ENCODE results near the gene RAI1.

The RAI1 gene

GRCh38 chr17:17766077-17766743 is 85.0 kb downstream of the RAI1 start:
- H3K27ac ChIP-seq, result no peak overlapping the region
- TF ChIP-seq ZFX (IDR thresholded peaks at IDR 0.05), result no peak

GRCh38 chr17:17766744-17767120 is 85.5 kb downstream of the RAI1 start:
- TF ChIP-seq ZFX (IDR thresholded peaks at IDR 0.05) (no peak), CTCF (conservative IDR thresholded peaks at IDR 0.05) (no peak)

GRCh38 chr17:17767154-17767869 is 86.1 kb downstream of the RAI1 start:
- no peak overlapping the region for H3K27ac ChIP-seq
- TF ChIP-seq CTCF (conservative IDR thresholded peaks at IDR 0.05) (no peak), ZFX (IDR thresholded peaks at IDR 0.05) (no peak)

More at GRCh38 chr17:17766744-17767120, 85.5 kb downstream of the RAI1 start:
- H3K27ac ChIP-seq, result no peak overlapping the region

- no peak overlapping the region for H3K27ac ChIP-seq
- no peak for TF ChIP-seq CTCF (conservative IDR thresholded peaks at IDR 0.05)
Observed at GRCh38 chr17:17767887-17768418, 86.7 kb downstream of the RAI1 start.

GRCh38 chr17:17768424-17769088 is 87.3 kb downstream of the RAI1 start:
- H3K27ac ChIP-seq, result no peak overlapping the region
- TF ChIP-seq CTCF (conservative IDR thresholded peaks at IDR 0.05) (no peak), ZFX (IDR thresholded peaks at IDR 0.05) (no peak)

GRCh38 chr17:17769869-17770631 is 88.8 kb downstream of the RAI1 start:
- TF ChIP-seq ZFX (IDR thresholded peaks at IDR 0.05), result no peak
- TF ChIP-seq CTCF (conservative IDR thresholded peaks at IDR 0.05), result no peak
- no peak overlapping the region for H3K27ac ChIP-seq

DNA sequence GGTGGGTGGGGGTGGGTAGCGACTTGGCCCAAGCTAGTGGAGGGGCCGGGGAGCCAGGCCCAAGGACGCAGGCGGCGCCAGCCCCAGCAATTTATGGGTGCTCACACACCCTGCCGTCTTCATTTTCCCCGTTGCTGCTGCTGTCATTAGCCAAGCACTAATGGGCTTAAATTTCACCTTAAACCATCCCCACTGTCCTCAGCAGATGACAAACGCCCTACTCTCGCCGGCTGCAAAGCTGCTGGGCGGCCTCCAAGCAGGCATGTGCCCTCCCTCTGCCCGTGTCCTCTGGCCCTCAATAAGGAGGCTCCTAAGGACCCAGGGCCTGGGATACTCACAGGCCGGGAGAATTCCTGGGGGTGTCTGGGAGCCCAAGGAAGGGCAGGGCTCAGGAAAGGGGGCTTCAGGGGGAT is 89.4 kb downstream of the RAI1 start:
- H3K27ac ChIP-seq, result no peak overlapping the region
- TF ChIP-seq CTCF (conservative IDR thresholded peaks at IDR 0.05) (no peak), ZFX (IDR thresholded peaks at IDR 0.05) (no peak)

Measured in C4-2B (cell line).